ENCODE results near the gene TEAD1. TPM values are rescaled to one million over a fixed set of nuclear protein-coding genes. Genes with fewer than 3 reads are reported as not detected.

The TEAD1 gene
- total and polyA plus RNA-seq, 9 of the 15 experiments (the other 6 are each of a cell fraction or from before 2014, with no cell fraction given): 1.7 to 17.7 (median 10.8) TPM

GRCh38 chr11:12915093-12915492 is 240.9 kb downstream of the TEAD1 start:
- ChIA-PET POLR2A (no interaction called here), CTCF (ENCODE audit: low intra/inter-chr PET ratio) (interaction anchor here (1.7 kb wide), 1 partner anchor 268 kb away, joined by 5 read pairs; no protein-coding TSS in a partner anchor)
- Histone ChIP-seq H3K4me2 (ENCODE audit: insufficient read depth, low read length) (no peak overlapping the region), H3K9me1 (ENCODE audit: control insufficient read depth, insufficient read depth, low read length) (no peaks in the 10 kb centered on the region), H3K27me3 (ENCODE audit: control insufficient read depth in 2 of 2, insufficient read depth in 2 of 2, low read length in 2 of 2) (no peaks in the 10 kb centered on the region), H3K4me1 (replicated peaks in 1 of 2; ENCODE audit: control insufficient read depth in 2 of 2, insufficient read depth in 2 of 2, low read length in 2 of 2) (0 out of 5 replicates have a peak, but pooled peaks cover 0 to 4% of the 10 kb centered on the region in 2 experiments), H4K20me1 (replicated peaks; ENCODE audit: control insufficient read depth, insufficient read depth, low read length) (no peaks in the 10 kb centered on the region; the same call in 1 of the 2 replicates), H3K27ac (ENCODE audit: extremely low read depth, low read depth, low read length) (no peak overlapping the region), H2AFZ (ENCODE audit: low read depth, low read length) (no peak overlapping the region), H3K79me2 (ENCODE audit: control insufficient read depth, insufficient read depth, low read length) (no peaks in the 10 kb centered on the region), H3K4me3 (no peak overlapping the region), H3K9ac (ENCODE audit: insufficient read depth in 1 of 2, low read depth in 2 of 2, low read length in 2 of 2) (no peak overlapping the region), H3K9me3 (replicated peaks; ENCODE audit: control insufficient read depth, insufficient read depth, low read depth, low read length) (no peaks in the 10 kb centered on the region), H3K36me3 (ENCODE audit: control insufficient read depth, insufficient read depth, low read length) (0 out of 3 replicates have a peak, but pooled peaks cover 5% of the 10 kb centered on the region)
- intact Hi-C loops (cut with micrococcal nuclease) (no loop called here), in situ Hi-C loops (cut with MboI) (loop anchor here (10.0 kb wide), 1 partner anchor 430 kb away; no protein-coding TSS in a partner anchor)
- WGBS (ENCODE audit: insufficient coverage, low coverage, missing lambda C conversion rate): 86% methylated on average over 7 of the region's 7 CpGs
- DNase-seq (ENCODE audit: extremely low read depth in 1 of 4, low spot score in 3 of 4) (no peak), ATAC-seq (no peak), FAIRE-seq (no peak)
- no TSS peak for BruUV-seq (replicated peaks)
- TF ChIP-seq ZBTB49 (CRISPR knock-in tag; IDR thresholded peaks at IDR 0.05; ENCODE audit: borderline replicate concordance) (no peak), STAG1 (CRISPR knock-in tag; IDR thresholded peaks at IDR 0.05; ENCODE audit: borderline replicate concordance) (no peak), BDP1 (IDR thresholded peaks at IDR 0.05; ENCODE audit: insufficient read depth, insufficient read length) (no peak), POLR2A (conservative IDR thresholded peaks at IDR 0.05) (no peak), ARID3B (CRISPR knock-in tag; IDR thresholded peaks at IDR 0.05; ENCODE audit: borderline replicate concordance) (no peak), ZNF511 (CRISPR knock-in tag; IDR thresholded peaks at IDR 0.05) (no peak), ZBTB33 (CRISPR knock-in tag; IDR thresholded peaks at IDR 0.05) (no peak), SMAD2 (IDR thresholded peaks at IDR 0.05; ENCODE audit: low read depth, low read length) (no peak), FOXP4 (CRISPR knock-in tag; IDR thresholded peaks at IDR 0.05; ENCODE audit: borderline replicate concordance) (no peak), TCF15 (CRISPR knock-in tag; IDR thresholded peaks at IDR 0.05) (no peak), CHD2 (IDR thresholded peaks at IDR 0.05; ENCODE audit: low read depth, low read length) (no peak)
